H1 (cell line): ENCODE data around the gene KLHL29. TPM values are rescaled to one million over a fixed set of nuclear protein-coding genes. Genes with fewer than 3 reads are reported as not detected.

Experiments
- CTCF ChIA-PET: fragments of 300-600 bp; sonication (Branson Sonifier 250); formaldehyde crosslinking; loops from one replicate; lab custom pipeline; 2021; ENCODE audit not compliant: partially characterized antibody; lab: Charles Lee
- POLR2A ChIA-PET: fragments of 300-600 bp; sonication (Branson Sonifier 250); formaldehyde crosslinking; loops from one replicate; lab custom pipeline; 2021; ENCODE audit warnings: inconsistent platforms; ENCODE audit not compliant: partially characterized antibody; lab: Charles Lee
- DNase-seq, 2 experiments: peaks; one replicate each; pipeline versions ENCODE4 v3.0.0 to v3.0.0-alpha.2; 2010 to 2022; ENCODE audit warnings: low spot score in 2 of 2, low read depth in 1 of 2, mixed read lengths in 1 of 2
- FAIRE-seq: peaks from 2 replicates; lab custom pipeline; 2011; peaks lifted over from hg19 to GRCh38; lab: Jason Lieb, UNC
- H2AFZ ChIP-seq: 2 replicates; pipeline ENCODE4 v1.8.1; 2012; ENCODE audit warnings: low read length, inconsistent platforms
- H2AK5ac ChIP-seq: 2 replicates; pipeline ENCODE4 v1.6.1; 2013; ENCODE audit warnings: low read depth, low read length
- H2BK120ac ChIP-seq: replicated peaks from 2 replicates; pipeline ENCODE3; 2013; ENCODE audit warnings: low read depth, low read length, inconsistent platforms
- H2BK12ac ChIP-seq: 2 replicates; pipeline ENCODE4 v1.6.1; 2013; ENCODE audit warnings: low read depth, low read length
- H2BK15ac ChIP-seq: 2 replicates; pipeline ENCODE4 v1.6.1; 2013; ENCODE audit warnings: low read length
- H2BK20ac ChIP-seq: 2 replicates; pipeline ENCODE4 v1.6.1; 2013; ENCODE audit warnings: low read length
- H2BK5ac ChIP-seq: 2 replicates; pipeline ENCODE4 v1.6.1; 2013; ENCODE audit warnings: low read depth, low read length
- H3K14ac ChIP-seq: 2 replicates; pipeline ENCODE4 v1.6.1; 2013; ENCODE audit warnings: inconsistent platforms; ENCODE audit not compliant: insufficient read length
- H3K18ac ChIP-seq: 2 replicates; pipeline ENCODE4 v1.6.1; 2013; ENCODE audit warnings: low read length; ENCODE audit errors: extremely low read depth
- H3K23ac ChIP-seq: 2 replicates; pipeline ENCODE4 v1.6.1; 2013; ENCODE audit warnings: inconsistent platforms; ENCODE audit not compliant: insufficient read length
- H3K23me2 ChIP-seq: 2 replicates; pipeline ENCODE4 v1.6.1; 2013; ENCODE audit warnings: low read depth, low read length
- H3K27ac ChIP-seq: 2 replicates; pipeline ENCODE4 v1.6.1; 2011; ENCODE audit warnings: low read depth, low read length, inconsistent platforms
- H3K27me3 ChIP-seq, 4 experiments: replicated peaks in 1 of 4; 1 replicate in 1 of 4; 2 replicates in 3 of 4; pipeline versions ENCODE4 v1.6.1 to v1.8.1; 2011 to 2013; ENCODE audit warnings: low read length in 3 of 4, mild to moderate bottlenecking in 3 of 4, inconsistent platforms in 2 of 4, mixed read lengths in 2 of 4, moderate library complexity in 1 of 4; ENCODE audit not compliant: control insufficient read depth in 3 of 4, insufficient read depth in 3 of 4; ENCODE audit errors: extremely low read depth in 1 of 4
- H3K36me3 ChIP-seq, 4 experiments: 2 replicates each; pipeline versions ENCODE4 v1.6.1 to v1.8.1; 2011 to 2013; ENCODE audit warnings: mild to moderate bottlenecking in 4 of 4, low read length in 3 of 4, moderate library complexity in 2 of 4, control low read depth in 1 of 4, inconsistent platforms in 1 of 4; ENCODE audit not compliant: insufficient read depth in 4 of 4, control insufficient read depth in 2 of 4
- H3K4ac ChIP-seq: replicated peaks from 2 replicates; pipeline ENCODE3; 2013; ENCODE audit warnings: low read length, low read depth, mixed read lengths, inconsistent platforms; ENCODE audit not compliant: insufficient read length
- H3K4me1 ChIP-seq, 4 experiments: replicated peaks in 1 of 4; 1 replicate in 1 of 4; 2 replicates in 3 of 4; pipeline versions ENCODE4 v1.6.1 to v1.8.1; 2011 to 2013; ENCODE audit warnings: low read length in 3 of 4, inconsistent platforms in 2 of 4, mixed read lengths in 1 of 4; ENCODE audit not compliant: insufficient read depth in 4 of 4, control insufficient read depth in 3 of 4
- H3K4me2 ChIP-seq, 2 experiments: 2 replicates each; pipeline versions ENCODE4 v1.6.1 to v1.8.1; 2011 to 2013; ENCODE audit warnings: low read depth in 2 of 2, low read length in 2 of 2, control low read depth in 1 of 2, inconsistent platforms in 1 of 2, mild to moderate bottlenecking in 1 of 2; ENCODE audit not compliant: insufficient read depth in 1 of 2
- H3K4me3 ChIP-seq, 4 experiments: fragments of 200-600, 300-600 bp in 1 of 4; sonication (generic), shearing (Covaris generic), sonication (Bioruptor Twin) in 1 of 4; 2 replicates each; pipeline versions ENCODE4 v1.5.1 to v1.8.1; 2011 to 2016; ENCODE audit warnings: low read length in 4 of 4, low read depth in 3 of 4, control low read depth in 2 of 4, inconsistent platforms in 2 of 4, mild to moderate bottlenecking in 2 of 4, mixed read lengths in 1 of 4, moderate library complexity in 1 of 4; ENCODE audit not compliant: insufficient read depth in 2 of 4; ENCODE audit errors: extremely low read depth in 1 of 4
- H3K56ac ChIP-seq: replicated peaks from 2 replicates; pipeline ENCODE3; 2013; ENCODE audit warnings: low read depth, mild to moderate bottlenecking, mixed read lengths, low read length, inconsistent platforms; ENCODE audit not compliant: insufficient read length
- H3K79me1 ChIP-seq: 2 replicates; pipeline ENCODE4 v1.6.1; 2013; ENCODE audit warnings: low read depth, low read length, control low read depth
- H3K79me2 ChIP-seq, 2 experiments: 2 replicates each; pipeline versions ENCODE4 v1.6.1 to v1.8.1; 2012 to 2013; ENCODE audit warnings: low read length in 2 of 2, mild to moderate bottlenecking in 2 of 2, inconsistent platforms in 1 of 2; ENCODE audit not compliant: insufficient read depth in 2 of 2, control insufficient read depth in 1 of 2
- H3K9ac ChIP-seq, 4 experiments: replicated peaks in 1 of 4; 1 replicate in 1 of 4; 2 replicates in 3 of 4; pipeline versions ENCODE4 v1.6.1 to v1.8.1; 2011 to 2013; ENCODE audit warnings: low read depth in 3 of 4, low read length in 3 of 4, control low read depth in 2 of 4, mild to moderate bottlenecking in 2 of 4, moderate library complexity in 2 of 4, inconsistent platforms in 1 of 4; ENCODE audit errors: extremely low read depth in 1 of 4
- H3K9me3 ChIP-seq, 2 experiments: 2 replicates each; pipeline versions ENCODE4 v1.6.1 to v1.8.1; 2012 to 2013; ENCODE audit warnings: mild to moderate bottlenecking in 2 of 2, moderate library complexity in 2 of 2, control low read depth in 1 of 2, inconsistent platforms in 1 of 2, low read depth in 1 of 2, low read length in 1 of 2, mixed read lengths in 1 of 2; ENCODE audit not compliant: insufficient read depth in 2 of 2
- H4K20me1 ChIP-seq, 2 experiments: replicated peaks in 1 of 2; 2 replicates each; pipeline versions ENCODE3 to v1.8.1; 2011 to 2013; ENCODE audit warnings: inconsistent platforms in 2 of 2, low read length in 2 of 2, mild to moderate bottlenecking in 1 of 2; ENCODE audit not compliant: insufficient read depth in 2 of 2, control insufficient read depth in 1 of 2
- H4K5ac ChIP-seq: 2 replicates; pipeline ENCODE4 v1.6.1; 2013; ENCODE audit warnings: low read length, low read depth, mixed read lengths, inconsistent platforms; ENCODE audit not compliant: insufficient read length
- H4K8ac ChIP-seq: 2 replicates; pipeline ENCODE4 v1.8.0; 2013; ENCODE audit warnings: mild to moderate bottlenecking, moderate library complexity, low read length, inconsistent platforms; ENCODE audit not compliant: insufficient read depth; ENCODE audit errors: extremely low read depth
- H4K91ac ChIP-seq: replicated peaks from 2 replicates; pipeline ENCODE3; 2013; ENCODE audit warnings: low read length, mixed read lengths, inconsistent platforms; ENCODE audit not compliant: insufficient read length
- CEBPB ChIP-seq: IDR thresholded peaks from 2 replicates; pipeline ENCODE4 v1.6.1; 2012; ENCODE audit warnings: low read depth, low read length
- RAD21 ChIP-seq, 2 experiments: IDR thresholded peaks in 1 of 2; conservative IDR thresholded peaks in 1 of 2; 2 replicates each; pipeline ENCODE4 v1.6.1; 2011; ENCODE audit warnings: low read depth in 2 of 2, low read length in 2 of 2, improper control_type of control experiment in 1 of 2, inconsistent platforms in 1 of 2, mild to moderate bottlenecking in 1 of 2, moderate library complexity in 1 of 2
- RBBP5 ChIP-seq: IDR thresholded peaks from 2 replicates; pipeline ENCODE4 v1.7.1; 2012; ENCODE audit warnings: low read depth, mild to moderate bottlenecking, inconsistent platforms, low read length, moderate library complexity, borderline replicate concordance
- WGBS, 2 experiments: shearing (Covaris generic) in 1 of 2; methylation state at CpG; one replicate each; pipeline versions ENCODE4 v1.1.6 to v1.1.7; 2013 to 2015; ENCODE audit warnings: low lambda C conversion rate in 2 of 2, mixed read lengths in 2 of 2, inconsistent platforms in 1 of 2, low coverage in 1 of 2, missing lambda C conversion rate in 1 of 2; ENCODE audit not compliant: insufficient replicate concordance in 2 of 2, insufficient coverage in 1 of 2, insufficient read length in 1 of 2; ENCODE audit errors: extremely low coverage in 1 of 2, missing lambda C conversion rate in 1 of 2; 5-methylcytosine and 5-hydroxymethylcytosine counted together
- polyA plus RNA-seq, 7 experiments: library from polyadenylated mRNA; depleted of rRNA in 3 of 7; stranded (reverse) in 5 of 7; unstranded in 2 of 7; fragments of >200 nt in 5 of 7; fragments of 200-250 nt in 2 of 7; gene quantifications; 1 replicate in 5 of 7; 2 replicates in 1 of 7; 4 replicates in 1 of 7; pipeline versions ENCODE4 v1.2.1 to v1.2.3, GENCODE V29; 2011 to 2013; ENCODE audit warnings: missing spikeins in 2 of 7, mixed read lengths in 2 of 7
- total RNA-seq: library from RNA; stranded (reverse); fragmentation: NEBNext Ultra II Directional; extraction: Animal tissue kit (Norgen Biotek cat#: 25700); gene quantifications from 2 replicates; pipeline ENCODE4 v1.2.1, GENCODE V29; 2021
- TF ChIP-seq, protein P1 (sequence below): IDR thresholded peaks from 2 replicates; pipeline ENCODE4 v1.6.1; 2011; ENCODE audit warnings: low read length, improper control_type of control experiment

KLHL29 gene
- total and polyA plus RNA-seq, 2 of the 8 experiments (the other 6 are each of a cell fraction or from before 2014, with no cell fraction given): 1.1 to 4.7 TPM

DNA sequence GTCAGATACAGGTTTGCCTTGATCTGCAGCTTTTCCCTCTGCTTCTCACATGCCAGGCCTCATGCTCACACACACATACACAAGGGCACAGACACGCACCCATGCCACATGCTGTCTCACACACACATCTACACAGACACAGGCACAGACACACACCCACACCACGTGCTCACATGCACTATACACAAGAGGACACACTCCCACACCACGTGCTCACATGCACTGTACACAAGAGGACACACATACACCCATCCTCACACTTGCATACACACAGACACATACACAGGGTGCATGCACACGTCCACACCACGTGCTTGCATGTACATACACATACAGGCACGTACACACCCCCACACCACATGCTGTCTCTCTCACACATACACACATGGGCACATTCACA is 288.1 kb downstream of the KLHL29 start:
- H3K23ac ChIP-seq: no peak overlapping the region
- H3K56ac ChIP-seq: no peak overlapping the region
- H3K4me2 ChIP-seq: no peak overlapping the region
- H4K91ac ChIP-seq: peak overlapping the region; percentile 92
- H3K79me2 ChIP-seq: no peaks in the 10 kb centered on the region
- no peak overlapping the region for H3K4me3 ChIP-seq
- no peak overlapping the region for H2BK120ac ChIP-seq
- no peak overlapping the region for H3K9ac ChIP-seq
- ChIA-PET CTCF (interaction anchor here (0.8 to 2.1 kb wide), 8 partner anchors 10 to 258 kb away, joined by 3 to 11 read pairs (median 4); no protein-coding TSS in a partner anchor), POLR2A (no interaction called here)
- peaks cover 0 to 8% of the 10 kb centered on the region in 2 experiments for H4K20me1 ChIP-seq
- H2BK5ac ChIP-seq: peak overlapping the region; percentile 68; the same call in 1 of the 2 replicates
- no peak overlapping the region for H2AFZ ChIP-seq
- H2AK5ac ChIP-seq: peak overlapping the region; percentile 83
- H4K8ac ChIP-seq: no peak overlapping the region; the same call in 1 of the 2 replicates
- no peaks in the 10 kb centered on the region for H3K79me1 ChIP-seq
- H3K9me3 ChIP-seq: no peaks in the 10 kb centered on the region
- peak overlapping the region; percentile 92; the same call in 1 of the 2 replicates for H2BK15ac ChIP-seq
- no peak overlapping the region for H3K18ac ChIP-seq
- peak overlapping the region; percentile 86 for H2BK12ac ChIP-seq
- 89% methylated on average over 6 of the region's 6 CpGs; no CpG with 5 or more reads in 1 of the 2 experiments for WGBS, 2 experiments
- H3K27ac ChIP-seq: no peak overlapping the region
- H2BK20ac ChIP-seq: no peak overlapping the region
- H3K36me3 ChIP-seq: no peaks in the 10 kb centered on the region
- H3K14ac ChIP-seq: no peak overlapping the region
- peaks cover 2% of the 10 kb centered on the region; the same call in 1 of the 2 replicates for H3K23me2 ChIP-seq
- no peak overlapping the region for H4K5ac ChIP-seq
- FAIRE-seq (no peak), DNase-seq (no peak)
- no peak for TF ChIP-seq RBBP5
- no peak for TF ChIP-seq RAD21 (IDR thresholded peaks at IDR 0.05 in 1 of 2, conservative IDR thresholded peaks at IDR 0.05 in 1 of 2; ENCODE audit: low read depth in 2 of 2, low read length in 2 of 2)
- no peak for TF ChIP-seq CEBPB
- TF ChIP-seq, protein P1, sequence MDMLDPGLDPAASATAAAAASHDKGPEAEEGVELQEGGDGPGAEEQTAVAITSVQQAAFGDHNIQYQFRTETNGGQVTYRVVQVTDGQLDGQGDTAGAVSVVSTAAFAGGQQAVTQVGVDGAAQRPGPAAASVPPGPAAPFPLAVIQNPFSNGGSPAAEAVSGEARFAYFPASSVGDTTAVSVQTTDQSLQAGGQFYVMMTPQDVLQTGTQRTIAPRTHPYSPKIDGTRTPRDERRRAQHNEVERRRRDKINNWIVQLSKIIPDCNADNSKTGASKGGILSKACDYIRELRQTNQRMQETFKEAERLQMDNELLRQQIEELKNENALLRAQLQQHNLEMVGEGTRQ: no peak
- H3K4ac ChIP-seq: no peak overlapping the region
- H3K4me1 ChIP-seq: peaks cover 0 to 6% (median 2%) of the 10 kb centered on the region in 4 experiments; a peak in 2 of 7 replicates
- H3K27me3 ChIP-seq: no peaks in the 10 kb centered on the region; a peak in 1 of 7 replicates
